ENCODE data around the gene KCNH3.
A peak's percentile ranks its signal among the peaks of the same experiment; 100 is the strongest.

The KCNH3 gene

DNA sequence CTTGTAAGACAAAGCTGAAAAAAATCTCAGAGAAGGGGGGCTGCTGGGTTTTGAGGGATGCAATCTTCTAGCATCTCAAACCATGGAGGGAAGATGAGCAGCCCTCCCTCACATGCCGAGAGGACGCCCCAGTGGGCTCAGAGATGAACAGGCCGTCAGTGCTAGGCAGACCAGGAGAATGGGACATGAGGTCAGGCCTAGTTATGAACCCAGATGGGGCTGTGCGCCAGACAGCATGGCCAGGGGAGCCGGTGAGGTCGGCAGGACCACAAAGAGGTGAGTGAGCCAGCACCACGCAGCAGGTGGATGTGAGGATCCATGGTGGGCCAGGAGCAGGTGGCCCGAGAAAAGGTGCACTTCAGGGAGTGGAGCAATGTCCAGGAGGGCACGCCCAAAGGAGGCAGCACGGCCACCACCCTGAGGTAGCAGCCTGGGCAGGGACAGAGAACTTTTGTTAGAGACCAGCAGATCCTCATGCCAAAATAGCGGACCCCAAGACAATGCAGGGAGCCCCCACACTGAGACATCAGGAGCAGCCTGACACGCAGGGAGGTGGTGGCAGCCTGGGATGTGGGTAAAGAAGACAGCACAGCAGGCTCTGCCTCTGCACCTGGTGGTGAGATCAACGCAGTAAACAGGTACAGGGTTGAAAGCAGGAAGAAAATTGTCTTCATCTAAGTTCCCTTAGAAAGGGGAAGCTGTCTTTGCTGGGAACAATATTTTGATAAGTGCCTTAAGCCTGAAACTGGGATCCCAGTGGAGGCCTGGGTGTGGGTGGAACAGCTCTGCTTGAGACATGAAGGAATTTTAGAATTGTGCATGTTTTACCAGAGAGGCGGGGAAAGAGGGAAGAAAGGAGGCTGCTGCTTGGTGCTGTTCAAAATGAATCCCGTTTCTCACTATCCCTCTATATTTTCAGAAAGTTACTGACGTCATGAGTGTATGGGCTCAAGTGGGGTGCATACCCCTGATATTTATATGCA is 46.9 kb downstream of the KCNH3 start:
- no peaks in the 10 kb centered on the region for H3K27me3 ChIP-seq (ENCODE audit: insufficient read depth, poor library complexity, severe bottlenecking)
- no peak overlapping the region for H3K27ac ChIP-seq (replicated peaks)
- no peak overlapping the region for H3K4me3 ChIP-seq (replicated peaks; ENCODE audit: insufficient read depth, low read length)
- no peak for DNase-seq (ENCODE audit: low read depth in 1 of 2, low spot score in 1 of 2)
- TF ChIP-seq SPI1 (IDR thresholded peaks at IDR 0.05; ENCODE audit: borderline replicate concordance, low read depth) (no peak), GABPA (IDR thresholded peaks at IDR 0.05; ENCODE audit: low read depth) (no peak), POLR2AphosphoS5 (IDR thresholded peaks at IDR 0.05; ENCODE audit: low read depth) (no peak)
- TF ChIP-seq, protein P1, sequence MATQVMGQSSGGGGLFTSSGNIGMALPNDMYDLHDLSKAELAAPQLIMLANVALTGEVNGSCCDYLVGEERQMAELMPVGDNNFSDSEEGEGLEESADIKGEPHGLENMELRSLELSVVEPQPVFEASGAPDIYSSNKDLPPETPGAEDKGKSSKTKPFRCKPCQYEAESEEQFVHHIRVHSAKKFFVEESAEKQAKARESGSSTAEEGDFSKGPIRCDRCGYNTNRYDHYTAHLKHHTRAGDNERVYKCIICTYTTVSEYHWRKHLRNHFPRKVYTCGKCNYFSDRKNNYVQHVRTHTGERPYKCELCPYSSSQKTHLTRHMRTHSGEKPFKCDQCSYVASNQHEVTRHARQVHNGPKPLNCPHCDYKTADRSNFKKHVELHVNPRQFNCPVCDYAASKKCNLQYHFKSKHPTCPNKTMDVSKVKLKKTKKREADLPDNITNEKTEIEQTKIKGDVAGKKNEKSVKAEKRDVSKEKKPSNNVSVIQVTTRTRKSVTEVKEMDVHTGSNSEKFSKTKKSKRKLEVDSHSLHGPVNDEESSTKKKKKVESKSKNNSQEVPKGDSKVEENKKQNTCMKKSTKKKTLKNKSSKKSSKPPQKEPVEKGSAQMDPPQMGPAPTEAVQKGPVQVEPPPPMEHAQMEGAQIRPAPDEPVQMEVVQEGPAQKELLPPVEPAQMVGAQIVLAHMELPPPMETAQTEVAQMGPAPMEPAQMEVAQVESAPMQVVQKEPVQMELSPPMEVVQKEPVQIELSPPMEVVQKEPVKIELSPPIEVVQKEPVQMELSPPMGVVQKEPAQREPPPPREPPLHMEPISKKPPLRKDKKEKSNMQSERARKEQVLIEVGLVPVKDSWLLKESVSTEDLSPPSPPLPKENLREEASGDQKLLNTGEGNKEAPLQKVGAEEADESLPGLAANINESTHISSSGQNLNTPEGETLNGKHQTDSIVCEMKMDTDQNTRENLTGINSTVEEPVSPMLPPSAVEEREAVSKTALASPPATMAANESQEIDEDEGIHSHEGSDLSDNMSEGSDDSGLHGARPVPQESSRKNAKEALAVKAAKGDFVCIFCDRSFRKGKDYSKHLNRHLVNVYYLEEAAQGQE (IDR thresholded peaks at IDR 0.05; ENCODE audit: insufficient replicate concordance, low read depth): no peak
- TF ChIP-seq, protein P2, sequence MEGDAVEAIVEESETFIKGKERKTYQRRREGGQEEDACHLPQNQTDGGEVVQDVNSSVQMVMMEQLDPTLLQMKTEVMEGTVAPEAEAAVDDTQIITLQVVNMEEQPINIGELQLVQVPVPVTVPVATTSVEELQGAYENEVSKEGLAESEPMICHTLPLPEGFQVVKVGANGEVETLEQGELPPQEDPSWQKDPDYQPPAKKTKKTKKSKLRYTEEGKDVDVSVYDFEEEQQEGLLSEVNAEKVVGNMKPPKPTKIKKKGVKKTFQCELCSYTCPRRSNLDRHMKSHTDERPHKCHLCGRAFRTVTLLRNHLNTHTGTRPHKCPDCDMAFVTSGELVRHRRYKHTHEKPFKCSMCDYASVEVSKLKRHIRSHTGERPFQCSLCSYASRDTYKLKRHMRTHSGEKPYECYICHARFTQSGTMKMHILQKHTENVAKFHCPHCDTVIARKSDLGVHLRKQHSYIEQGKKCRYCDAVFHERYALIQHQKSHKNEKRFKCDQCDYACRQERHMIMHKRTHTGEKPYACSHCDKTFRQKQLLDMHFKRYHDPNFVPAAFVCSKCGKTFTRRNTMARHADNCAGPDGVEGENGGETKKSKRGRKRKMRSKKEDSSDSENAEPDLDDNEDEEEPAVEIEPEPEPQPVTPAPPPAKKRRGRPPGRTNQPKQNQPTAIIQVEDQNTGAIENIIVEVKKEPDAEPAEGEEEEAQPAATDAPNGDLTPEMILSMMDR (IDR thresholded peaks at IDR 0.05; ENCODE audit: insufficient read depth, low read length): no peak

DNA sequence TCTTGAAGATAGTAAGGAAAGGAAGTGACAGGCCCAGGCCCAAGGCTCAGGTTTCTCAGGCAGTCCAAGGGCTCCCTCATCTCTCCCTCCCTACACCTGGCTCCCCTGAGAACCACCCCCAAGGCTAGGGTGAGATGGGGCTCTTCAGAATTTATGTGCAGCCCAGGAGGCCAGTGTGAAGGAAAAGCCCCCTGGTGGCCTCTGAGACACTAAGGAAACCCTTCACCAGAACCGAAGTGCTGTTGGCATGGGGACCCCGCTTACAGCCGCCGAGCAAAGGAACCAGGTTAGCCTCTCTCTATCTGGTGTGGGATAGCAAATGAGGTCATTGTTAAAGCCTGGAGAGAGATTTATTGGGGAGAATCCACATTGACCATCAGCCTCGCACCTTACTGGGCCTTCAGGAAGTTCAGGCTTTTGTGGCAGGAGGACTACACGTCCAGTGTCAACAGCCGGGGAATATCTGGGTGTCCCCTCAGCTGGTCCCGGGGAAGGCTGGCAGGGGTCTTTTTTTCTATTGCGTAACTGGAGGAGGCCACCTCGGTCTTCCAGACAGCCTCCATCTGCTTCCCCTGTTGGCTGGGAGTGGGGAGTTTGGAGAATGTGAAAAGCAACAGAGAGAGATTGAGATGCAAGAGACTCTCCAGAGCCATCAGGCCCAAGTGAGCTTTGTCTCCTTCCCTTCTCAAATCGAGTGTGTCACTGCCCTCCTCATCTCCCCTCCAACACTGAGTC is 48.5 kb downstream of the KCNH3 start:
- no peak overlapping the region for H3K4me3 ChIP-seq (replicated peaks; ENCODE audit: insufficient read depth, low read length)
- no peak for DNase-seq (ENCODE audit: low read depth in 1 of 2, low spot score in 1 of 2)
- H3K27ac ChIP-seq (replicated peaks): no peak overlapping the region
- no peak for TF ChIP-seq GABPA (IDR thresholded peaks at IDR 0.05; ENCODE audit: low read depth)
- H3K27me3 ChIP-seq (ENCODE audit: insufficient read depth, poor library complexity, severe bottlenecking): no peaks in the 10 kb centered on the region

DNA sequence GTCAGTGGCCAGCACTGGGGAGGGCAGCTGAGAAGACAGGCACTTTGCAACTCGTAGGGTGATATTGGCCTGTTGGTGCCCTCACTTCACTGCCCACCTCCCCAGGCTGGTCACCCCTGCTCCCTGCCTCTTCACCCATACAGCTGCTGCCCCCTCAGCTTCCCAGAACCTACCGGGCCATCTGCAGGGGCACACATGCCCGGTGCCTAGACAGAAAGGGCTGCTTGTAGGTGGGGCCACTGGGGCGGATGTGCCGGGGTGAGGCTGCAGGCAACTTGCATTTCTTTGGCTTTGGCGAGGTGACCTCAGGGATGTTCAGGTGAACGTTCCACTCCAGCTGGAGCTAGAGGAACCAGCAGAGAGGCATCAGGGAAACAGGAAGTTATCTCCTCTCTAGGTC is 49.5 kb downstream of the KCNH3 start:
- no peak overlapping the region for H3K4me3 ChIP-seq (replicated peaks; ENCODE audit: insufficient read depth, low read length)
- TF ChIP-seq GABPA (IDR thresholded peaks at IDR 0.05; ENCODE audit: low read depth): no peak
- no peak for TF ChIP-seq SPI1 (IDR thresholded peaks at IDR 0.05; ENCODE audit: borderline replicate concordance, low read depth)
- TF ChIP-seq, protein P2 (IDR thresholded peaks at IDR 0.05; ENCODE audit: insufficient read depth, low read length): no peak
- TF ChIP-seq POLR2AphosphoS5 (IDR thresholded peaks at IDR 0.05; ENCODE audit: low read depth): no peak
- TF ChIP-seq, protein P1 (IDR thresholded peaks at IDR 0.05; ENCODE audit: insufficient replicate concordance, low read depth): no peak
- no peaks in the 10 kb centered on the region for H3K27me3 ChIP-seq (ENCODE audit: insufficient read depth, poor library complexity, severe bottlenecking)
- H3K27ac ChIP-seq (replicated peaks): no peak overlapping the region
- peak in 1 of 2 experiments; percentile 32 for DNase-seq (ENCODE audit: low read depth in 1 of 2, low spot score in 1 of 2)
